ENCODE measurements around the gene AZIN2.

The AZIN2 gene

DNA sequence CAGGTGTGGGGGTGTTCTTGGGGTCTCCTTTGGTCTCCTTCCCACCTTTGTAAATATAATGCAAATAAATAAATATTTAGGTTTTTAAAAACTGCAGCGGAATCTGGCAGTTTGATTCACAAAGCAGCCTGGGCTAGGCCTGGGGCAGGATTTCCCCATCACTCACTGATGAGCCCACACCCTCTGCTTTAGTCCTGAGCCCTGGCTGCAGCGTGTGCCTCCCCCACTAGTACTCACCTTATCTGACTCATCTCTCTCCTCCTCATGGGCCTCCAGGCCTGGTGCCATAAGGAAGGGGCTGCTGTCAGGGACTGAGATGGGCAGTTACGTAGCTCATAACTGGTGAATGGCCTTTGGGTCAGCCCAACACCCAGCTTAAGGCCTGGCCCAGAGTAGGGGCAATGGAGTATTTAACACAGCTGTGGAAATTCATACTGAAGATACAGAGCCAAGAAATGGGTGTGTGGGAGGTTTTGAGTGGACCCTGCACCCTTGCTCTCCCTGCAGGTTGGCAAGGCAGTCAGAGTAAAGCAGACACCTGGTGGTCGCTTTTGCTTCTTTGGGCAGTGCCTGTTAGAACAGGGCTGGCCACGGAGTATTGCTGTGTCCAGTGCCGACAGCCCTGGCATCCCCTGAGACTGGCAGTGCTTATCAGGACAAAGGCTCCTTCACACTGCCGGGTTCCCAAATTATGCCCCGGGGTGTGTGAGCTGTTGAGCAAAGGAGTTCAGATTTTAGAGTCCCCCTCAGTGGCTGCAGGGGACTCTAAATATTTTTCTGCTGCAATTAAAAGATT lies 39.7 kb downstream of the AZIN2 start:
- TF ChIP-seq, protein P1, sequence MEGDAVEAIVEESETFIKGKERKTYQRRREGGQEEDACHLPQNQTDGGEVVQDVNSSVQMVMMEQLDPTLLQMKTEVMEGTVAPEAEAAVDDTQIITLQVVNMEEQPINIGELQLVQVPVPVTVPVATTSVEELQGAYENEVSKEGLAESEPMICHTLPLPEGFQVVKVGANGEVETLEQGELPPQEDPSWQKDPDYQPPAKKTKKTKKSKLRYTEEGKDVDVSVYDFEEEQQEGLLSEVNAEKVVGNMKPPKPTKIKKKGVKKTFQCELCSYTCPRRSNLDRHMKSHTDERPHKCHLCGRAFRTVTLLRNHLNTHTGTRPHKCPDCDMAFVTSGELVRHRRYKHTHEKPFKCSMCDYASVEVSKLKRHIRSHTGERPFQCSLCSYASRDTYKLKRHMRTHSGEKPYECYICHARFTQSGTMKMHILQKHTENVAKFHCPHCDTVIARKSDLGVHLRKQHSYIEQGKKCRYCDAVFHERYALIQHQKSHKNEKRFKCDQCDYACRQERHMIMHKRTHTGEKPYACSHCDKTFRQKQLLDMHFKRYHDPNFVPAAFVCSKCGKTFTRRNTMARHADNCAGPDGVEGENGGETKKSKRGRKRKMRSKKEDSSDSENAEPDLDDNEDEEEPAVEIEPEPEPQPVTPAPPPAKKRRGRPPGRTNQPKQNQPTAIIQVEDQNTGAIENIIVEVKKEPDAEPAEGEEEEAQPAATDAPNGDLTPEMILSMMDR (IDR thresholded peaks at IDR 0.05), result no peak

DNA sequence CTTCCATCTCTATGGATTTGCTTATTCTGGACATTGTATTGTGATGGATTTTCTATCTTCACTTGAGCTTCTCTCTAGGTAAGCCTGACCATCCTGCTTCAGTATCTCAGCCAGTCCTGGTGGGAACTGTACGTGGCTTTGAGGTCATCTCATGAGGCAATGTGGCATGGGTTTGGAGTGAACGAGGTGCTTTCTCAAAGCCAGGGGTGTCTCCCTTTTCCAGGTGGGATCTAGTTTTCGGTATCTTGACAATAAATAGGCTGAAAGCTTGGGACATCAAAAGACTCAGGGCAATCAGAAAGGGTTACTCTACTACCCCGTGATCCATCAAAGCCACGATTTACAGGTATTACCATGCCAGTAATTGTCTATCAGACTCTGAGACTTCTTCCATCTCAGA lies 40.8 kb downstream of the AZIN2 start:
- TF ChIP-seq, protein P1 (IDR thresholded peaks at IDR 0.05), result no peak

DNA sequence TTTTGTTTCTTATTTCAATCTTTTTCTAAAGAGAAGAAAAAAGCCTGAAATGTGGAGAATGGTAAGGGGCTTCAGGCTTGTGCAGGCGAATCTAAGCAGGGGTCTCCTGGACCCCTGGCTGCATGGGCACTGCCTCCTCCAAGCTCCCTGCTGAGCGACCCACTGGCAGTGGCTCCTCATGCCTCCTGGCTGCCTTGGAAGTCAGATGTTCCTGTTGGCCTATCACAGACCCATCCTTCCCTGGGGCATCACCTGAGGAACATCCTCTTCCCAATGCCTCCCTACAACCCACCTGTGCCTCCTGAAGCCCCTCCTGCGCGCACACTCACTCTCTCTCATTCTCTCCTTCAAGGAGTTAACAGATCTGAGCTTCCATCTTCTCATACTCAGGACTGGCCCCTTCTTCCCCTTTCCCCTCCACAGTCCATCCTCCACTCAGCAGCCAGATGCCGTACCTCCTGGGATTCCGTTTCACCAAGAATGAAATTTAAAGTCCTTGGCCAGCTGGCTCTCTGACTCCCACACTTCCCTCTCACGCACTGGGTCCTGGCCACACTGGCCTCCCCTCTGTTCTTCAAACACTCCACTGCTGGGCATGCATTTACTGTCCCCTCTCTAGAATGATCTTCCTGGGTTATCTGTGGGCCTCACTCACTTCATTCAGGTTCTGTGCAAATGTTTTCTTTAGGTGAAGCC lies 41.7 kb downstream of the AZIN2 start:
- TF ChIP-seq, protein P1 (IDR thresholded peaks at IDR 0.05), result no peak

DNA sequence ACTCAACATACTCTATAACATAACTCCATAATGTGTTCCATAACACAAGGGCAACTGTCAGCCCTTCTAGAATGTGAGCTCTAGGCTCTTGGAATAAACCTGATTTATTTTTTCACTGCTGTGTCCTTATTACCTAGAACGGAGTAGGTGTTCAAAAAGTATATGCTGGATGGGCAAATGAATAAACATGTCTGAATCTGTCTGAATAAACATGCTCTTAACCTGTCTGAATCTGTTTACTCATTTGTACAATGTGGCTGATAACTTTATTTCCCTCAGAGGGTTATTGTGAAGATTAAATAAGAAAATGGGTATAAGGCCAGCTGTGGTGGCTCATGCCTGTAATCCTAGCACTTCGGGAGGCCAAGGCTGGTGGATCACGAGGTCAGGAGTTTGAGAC lies 42.3 kb downstream of the AZIN2 start:
- TF ChIP-seq, protein P1 (IDR thresholded peaks at IDR 0.05), result no peak

DNA sequence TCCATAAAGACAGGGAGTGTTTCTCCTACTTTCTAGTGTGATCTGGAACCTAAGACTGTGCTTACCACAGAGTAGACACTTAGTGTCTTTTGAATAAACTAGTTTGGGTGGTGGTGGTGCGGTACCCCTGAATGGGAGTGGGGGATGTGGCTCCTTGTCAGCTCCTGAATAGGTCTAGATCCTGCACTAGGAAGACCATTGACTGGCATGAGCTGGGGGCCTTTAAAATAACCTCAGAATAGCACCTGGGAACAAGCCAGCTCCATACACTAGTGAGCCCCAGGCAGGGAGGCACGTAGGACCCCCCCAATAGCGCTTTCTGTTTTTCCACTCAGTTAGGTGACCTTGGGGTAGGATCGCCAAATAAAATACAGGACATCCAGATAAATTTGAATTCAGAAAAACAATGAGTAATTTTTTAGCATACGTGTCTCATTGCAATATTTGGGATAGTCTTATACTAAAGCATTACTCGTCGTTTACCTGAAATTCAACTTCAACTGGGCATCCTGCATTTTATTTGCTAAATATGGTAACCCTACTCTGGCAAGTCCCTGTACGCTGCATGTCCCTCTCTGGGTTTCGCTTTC lies 45.6 kb downstream of the AZIN2 start:
- TF ChIP-seq, protein P1 (IDR thresholded peaks at IDR 0.05), result no peak

DNA sequence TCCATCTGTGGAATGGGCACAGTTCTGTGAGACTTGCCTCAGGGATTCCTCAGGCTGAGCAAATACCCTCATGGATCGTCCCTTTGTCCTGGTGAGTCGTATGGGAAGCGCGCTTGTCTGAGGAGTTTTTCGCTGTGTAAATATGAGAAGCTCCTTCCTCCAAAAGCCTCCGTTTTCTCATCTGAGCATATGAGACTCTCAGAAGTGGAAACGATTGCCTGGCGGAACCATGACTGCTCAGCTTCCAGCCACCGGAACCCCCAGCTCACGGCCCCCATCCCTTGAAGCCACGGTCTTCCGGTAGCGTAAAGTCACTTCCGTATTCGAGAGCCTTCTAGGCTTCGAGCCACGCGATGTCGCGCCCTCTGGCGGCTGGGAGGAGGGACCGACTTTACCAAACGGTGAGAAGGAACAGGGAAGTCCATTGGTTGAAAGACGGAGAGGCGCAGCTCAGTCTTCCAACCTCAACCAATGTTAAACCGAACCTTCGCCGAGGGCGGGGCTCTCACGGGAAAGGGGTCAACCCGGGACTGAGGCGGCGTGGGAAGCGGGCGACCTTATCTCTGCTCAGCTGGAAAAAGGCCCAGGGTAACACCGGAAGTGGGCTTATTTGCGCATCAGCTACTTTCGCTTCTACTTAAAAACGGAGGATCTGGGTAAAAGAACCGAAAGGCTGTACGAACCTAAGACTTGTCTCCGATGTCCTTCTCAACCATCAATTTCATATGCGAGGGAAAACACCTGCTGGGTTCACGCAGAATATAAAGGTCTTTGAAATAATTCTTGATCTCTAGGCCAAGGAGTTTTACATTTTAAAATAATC lies 46.3 kb downstream of the AZIN2 start:
- TF ChIP-seq, protein P1 (IDR thresholded peaks at IDR 0.05), result peak; percentile 95

DNA sequence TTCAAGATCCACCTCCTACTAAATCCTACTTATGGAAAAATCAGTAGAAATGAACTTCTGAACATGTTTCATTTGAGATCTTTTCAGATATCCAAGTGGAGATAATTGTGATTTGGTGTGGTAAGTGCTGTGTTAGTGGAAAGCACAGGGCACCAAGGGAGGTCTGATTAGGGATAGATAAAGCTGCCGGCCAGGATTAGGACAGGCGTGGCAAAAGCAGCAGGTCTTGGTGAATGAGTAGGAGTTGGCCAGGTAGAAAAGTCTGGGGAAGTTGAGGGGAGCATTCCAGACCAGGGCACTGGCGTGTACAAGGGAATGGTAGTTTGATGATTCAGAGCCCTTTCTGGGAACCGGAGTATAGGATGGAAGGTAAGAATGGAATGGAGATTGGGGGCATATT lies 47.8 kb downstream of the AZIN2 start:
- TF ChIP-seq, protein P1 (IDR thresholded peaks at IDR 0.05), result no peak

Data from LNCAP (cell line).